ENCODE data around the gene ZNF417. TPM values are rescaled to one million over a fixed set of nuclear protein-coding genes. Genes with fewer than 3 reads are reported as not detected.

Gene ZNF417
- total and polyA plus RNA-seq, 2 experiments from 2014 or later: 6.0 to 19.4 TPM

DNA sequence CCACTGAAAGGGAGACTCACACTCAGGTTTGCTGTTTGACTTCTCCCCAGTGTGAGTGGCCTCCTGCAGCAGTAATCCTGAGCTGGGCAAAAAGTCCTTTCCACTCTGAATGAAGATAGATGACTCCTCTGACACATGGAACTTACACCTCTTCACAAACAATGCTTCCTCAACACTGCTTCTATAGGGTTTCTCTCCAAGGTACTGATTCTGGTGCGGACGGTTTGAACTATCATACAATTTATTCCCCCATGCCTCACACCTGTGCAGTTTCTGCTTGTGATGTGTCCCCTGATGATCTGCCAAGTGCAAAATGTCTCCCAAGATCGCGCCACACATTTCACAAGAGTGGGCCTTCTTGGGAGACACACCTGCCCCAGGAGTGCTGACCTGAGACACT is 11.2 kb upstream of the ZNF417 start:
- Histone ChIP-seq H3K79me2 (replicated peaks; ENCODE audit: insufficient read depth) (peaks cover 49% of the 10 kb centered on the region), H4K20me1 (replicated peaks; ENCODE audit: insufficient read depth) (no peaks in the 10 kb centered on the region; the same call in 1 of the 2 replicates), H3F3A (replicated peaks; ENCODE audit: low read depth) (peaks cover 3% of the 10 kb centered on the region; the same call in 1 of the 2 replicates), H2AFZ (no peak overlapping the region), H3K27me3 (ENCODE audit: insufficient read depth) (no peaks in the 10 kb centered on the region), H3K9me2 (ENCODE audit: insufficient read depth) (no peaks in the 10 kb centered on the region), H3K27ac (ENCODE audit: low read depth) (no peak overlapping the region), H3K4me2 (no peak overlapping the region), H3K36me3 (ENCODE audit: insufficient read depth) (peaks cover 66% of the 10 kb centered on the region), H3K4me1 (ENCODE audit: insufficient read depth) (no peaks in the 10 kb centered on the region), H3K4me3 (no peak overlapping the region)
- peaks cover 1% of the 10 kb centered on the region for H3K27me3 Mint-ChIP-seq (ENCODE audit: insufficient read depth, low read depth, poor library complexity)
- no peak overlapping the region for H3K4me3 Mint-ChIP-seq
- H3K4me1 Mint-ChIP-seq: no peaks in the 10 kb centered on the region
- H3K9me3 Mint-ChIP-seq: peaks cover 63% of the 10 kb centered on the region
- no peak overlapping the region for H3K27ac Mint-ChIP-seq
- DNase-seq (ENCODE audit: low spot score) (no peak), ATAC-seq (no peak)
- H3K36me3 Mint-ChIP-seq (ENCODE audit: low read depth): peaks cover 94% of the 10 kb centered on the region
- TF ChIP-seq, protein P1, sequence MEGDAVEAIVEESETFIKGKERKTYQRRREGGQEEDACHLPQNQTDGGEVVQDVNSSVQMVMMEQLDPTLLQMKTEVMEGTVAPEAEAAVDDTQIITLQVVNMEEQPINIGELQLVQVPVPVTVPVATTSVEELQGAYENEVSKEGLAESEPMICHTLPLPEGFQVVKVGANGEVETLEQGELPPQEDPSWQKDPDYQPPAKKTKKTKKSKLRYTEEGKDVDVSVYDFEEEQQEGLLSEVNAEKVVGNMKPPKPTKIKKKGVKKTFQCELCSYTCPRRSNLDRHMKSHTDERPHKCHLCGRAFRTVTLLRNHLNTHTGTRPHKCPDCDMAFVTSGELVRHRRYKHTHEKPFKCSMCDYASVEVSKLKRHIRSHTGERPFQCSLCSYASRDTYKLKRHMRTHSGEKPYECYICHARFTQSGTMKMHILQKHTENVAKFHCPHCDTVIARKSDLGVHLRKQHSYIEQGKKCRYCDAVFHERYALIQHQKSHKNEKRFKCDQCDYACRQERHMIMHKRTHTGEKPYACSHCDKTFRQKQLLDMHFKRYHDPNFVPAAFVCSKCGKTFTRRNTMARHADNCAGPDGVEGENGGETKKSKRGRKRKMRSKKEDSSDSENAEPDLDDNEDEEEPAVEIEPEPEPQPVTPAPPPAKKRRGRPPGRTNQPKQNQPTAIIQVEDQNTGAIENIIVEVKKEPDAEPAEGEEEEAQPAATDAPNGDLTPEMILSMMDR (conservative IDR thresholded peaks at IDR 0.05; ENCODE audit: low read depth in 2 of 2): no peak
- TF ChIP-seq, protein P2, sequence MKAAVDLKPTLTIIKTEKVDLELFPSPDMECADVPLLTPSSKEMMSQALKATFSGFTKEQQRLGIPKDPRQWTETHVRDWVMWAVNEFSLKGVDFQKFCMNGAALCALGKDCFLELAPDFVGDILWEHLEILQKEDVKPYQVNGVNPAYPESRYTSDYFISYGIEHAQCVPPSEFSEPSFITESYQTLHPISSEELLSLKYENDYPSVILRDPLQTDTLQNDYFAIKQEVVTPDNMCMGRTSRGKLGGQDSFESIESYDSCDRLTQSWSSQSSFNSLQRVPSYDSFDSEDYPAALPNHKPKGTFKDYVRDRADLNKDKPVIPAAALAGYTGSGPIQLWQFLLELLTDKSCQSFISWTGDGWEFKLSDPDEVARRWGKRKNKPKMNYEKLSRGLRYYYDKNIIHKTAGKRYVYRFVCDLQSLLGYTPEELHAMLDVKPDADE (IDR thresholded peaks at IDR 0.05): no peak
- TF ChIP-seq EZH2phosphoT487 (IDR thresholded peaks at IDR 0.05; ENCODE audit: unreplicated experiment): no peak
- TF ChIP-seq ZNF114 (CRISPR knock-in tag; IDR thresholded peaks at IDR 0.05): no peak
- TF ChIP-seq JUNB (IDR thresholded peaks at IDR 0.05; ENCODE audit: unreplicated experiment): no peak
- TF ChIP-seq, protein P3, sequence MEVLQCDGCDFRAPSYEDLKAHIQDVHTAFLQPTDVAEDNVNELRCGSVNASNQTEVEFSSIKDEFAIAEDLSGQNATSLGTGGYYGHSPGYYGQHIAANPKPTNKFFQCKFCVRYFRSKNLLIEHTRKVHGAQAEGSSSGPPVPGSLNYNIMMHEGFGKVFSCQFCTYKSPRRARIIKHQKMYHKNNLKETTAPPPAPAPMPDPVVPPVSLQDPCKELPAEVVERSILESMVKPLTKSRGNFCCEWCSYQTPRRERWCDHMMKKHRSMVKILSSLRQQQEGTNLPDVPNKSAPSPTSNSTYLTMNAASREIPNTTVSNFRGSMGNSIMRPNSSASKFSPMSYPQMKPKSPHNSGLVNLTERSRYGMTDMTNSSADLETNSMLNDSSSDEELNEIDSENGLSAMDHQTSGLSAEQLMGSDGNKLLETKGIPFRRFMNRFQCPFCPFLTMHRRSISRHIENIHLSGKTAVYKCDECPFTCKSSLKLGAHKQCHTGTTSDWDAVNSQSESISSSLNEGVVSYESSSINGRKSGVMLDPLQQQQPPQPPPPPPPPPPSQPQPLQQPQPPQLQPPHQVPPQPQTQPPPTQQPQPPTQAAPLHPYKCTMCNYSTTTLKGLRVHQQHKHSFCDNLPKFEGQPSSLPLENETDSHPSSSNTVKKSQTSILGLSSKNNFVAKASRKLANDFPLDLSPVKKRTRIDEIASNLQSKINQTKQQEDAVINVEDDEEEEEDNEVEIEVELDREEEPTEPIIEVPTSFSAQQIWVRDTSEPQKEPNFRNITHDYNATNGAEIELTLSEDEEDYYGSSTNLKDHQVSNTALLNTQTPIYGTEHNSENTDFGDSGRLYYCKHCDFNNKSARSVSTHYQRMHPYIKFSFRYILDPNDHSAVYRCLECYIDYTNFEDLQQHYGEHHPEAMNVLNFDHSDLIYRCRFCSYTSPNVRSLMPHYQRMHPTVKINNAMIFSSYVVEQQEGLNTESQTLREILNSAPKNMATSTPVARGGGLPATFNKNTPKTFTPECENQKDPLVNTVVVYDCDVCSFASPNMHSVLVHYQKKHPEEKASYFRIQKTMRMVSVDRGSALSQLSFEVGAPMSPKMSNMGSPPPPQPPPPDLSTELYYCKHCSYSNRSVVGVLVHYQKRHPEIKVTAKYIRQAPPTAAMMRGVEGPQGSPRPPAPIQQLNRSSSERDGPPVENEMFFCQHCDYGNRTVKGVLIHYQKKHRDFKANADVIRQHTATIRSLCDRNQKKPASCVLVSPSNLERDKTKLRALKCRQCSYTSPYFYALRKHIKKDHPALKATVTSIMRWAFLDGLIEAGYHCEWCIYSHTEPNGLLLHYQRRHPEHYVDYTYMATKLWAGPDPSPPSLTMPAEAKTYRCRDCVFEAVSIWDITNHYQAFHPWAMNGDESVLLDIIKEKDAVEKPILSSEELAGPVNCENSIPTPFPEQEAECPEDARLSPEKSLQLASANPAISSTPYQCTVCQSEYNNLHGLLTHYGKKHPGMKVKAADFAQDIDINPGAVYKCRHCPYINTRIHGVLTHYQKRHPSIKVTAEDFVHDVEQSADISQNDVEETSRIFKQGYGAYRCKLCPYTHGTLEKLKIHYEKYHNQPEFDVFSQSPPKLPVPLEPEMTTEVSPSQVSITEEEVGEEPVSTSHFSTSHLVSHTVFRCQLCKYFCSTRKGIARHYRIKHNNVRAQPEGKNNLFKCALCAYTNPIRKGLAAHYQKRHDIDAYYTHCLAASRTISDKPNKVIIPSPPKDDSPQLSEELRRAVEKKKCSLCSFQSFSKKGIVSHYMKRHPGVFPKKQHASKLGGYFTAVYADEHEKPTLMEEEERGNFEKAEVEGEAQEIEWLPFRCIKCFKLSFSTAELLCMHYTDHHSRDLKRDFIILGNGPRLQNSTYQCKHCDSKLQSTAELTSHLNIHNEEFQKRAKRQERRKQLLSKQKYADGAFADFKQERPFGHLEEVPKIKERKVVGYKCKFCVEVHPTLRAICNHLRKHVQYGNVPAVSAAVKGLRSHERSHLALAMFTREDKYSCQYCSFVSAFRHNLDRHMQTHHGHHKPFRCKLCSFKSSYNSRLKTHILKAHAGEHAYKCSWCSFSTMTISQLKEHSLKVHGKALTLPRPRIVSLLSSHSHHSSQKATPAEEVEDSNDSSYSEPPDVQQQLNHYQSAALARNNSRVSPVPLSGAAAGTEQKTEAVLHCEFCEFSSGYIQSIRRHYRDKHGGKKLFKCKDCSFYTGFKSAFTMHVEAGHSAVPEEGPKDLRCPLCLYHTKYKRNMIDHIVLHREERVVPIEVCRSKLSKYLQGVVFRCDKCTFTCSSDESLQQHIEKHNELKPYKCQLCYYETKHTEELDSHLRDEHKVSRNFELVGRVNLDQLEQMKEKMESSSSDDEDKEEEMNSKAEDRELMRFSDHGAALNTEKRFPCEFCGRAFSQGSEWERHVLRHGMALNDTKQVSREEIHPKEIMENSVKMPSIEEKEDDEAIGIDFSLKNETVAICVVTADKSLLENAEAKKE (CRISPR knock-in tag; IDR thresholded peaks at IDR 0.05): no peak
- TF ChIP-seq NANOG (IDR thresholded peaks at IDR 0.05; ENCODE audit: borderline replicate concordance): no peak
- no peak for TF ChIP-seq POLR2AphosphoS5 (IDR thresholded peaks at IDR 0.05; ENCODE audit: low read depth)
- no peak for TF ChIP-seq STAT1 (IDR thresholded peaks at IDR 0.05; ENCODE audit: unreplicated experiment)
- no peak for TF ChIP-seq ZNF331 (CRISPR knock-in tag; IDR thresholded peaks at IDR 0.05; ENCODE audit: low read depth)
- TF ChIP-seq, protein P4, sequence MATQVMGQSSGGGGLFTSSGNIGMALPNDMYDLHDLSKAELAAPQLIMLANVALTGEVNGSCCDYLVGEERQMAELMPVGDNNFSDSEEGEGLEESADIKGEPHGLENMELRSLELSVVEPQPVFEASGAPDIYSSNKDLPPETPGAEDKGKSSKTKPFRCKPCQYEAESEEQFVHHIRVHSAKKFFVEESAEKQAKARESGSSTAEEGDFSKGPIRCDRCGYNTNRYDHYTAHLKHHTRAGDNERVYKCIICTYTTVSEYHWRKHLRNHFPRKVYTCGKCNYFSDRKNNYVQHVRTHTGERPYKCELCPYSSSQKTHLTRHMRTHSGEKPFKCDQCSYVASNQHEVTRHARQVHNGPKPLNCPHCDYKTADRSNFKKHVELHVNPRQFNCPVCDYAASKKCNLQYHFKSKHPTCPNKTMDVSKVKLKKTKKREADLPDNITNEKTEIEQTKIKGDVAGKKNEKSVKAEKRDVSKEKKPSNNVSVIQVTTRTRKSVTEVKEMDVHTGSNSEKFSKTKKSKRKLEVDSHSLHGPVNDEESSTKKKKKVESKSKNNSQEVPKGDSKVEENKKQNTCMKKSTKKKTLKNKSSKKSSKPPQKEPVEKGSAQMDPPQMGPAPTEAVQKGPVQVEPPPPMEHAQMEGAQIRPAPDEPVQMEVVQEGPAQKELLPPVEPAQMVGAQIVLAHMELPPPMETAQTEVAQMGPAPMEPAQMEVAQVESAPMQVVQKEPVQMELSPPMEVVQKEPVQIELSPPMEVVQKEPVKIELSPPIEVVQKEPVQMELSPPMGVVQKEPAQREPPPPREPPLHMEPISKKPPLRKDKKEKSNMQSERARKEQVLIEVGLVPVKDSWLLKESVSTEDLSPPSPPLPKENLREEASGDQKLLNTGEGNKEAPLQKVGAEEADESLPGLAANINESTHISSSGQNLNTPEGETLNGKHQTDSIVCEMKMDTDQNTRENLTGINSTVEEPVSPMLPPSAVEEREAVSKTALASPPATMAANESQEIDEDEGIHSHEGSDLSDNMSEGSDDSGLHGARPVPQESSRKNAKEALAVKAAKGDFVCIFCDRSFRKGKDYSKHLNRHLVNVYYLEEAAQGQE (IDR thresholded peaks at IDR 0.05; ENCODE audit: unreplicated experiment): no peak
- no peak for TF ChIP-seq CREB1 (CRISPR knock-in tag; IDR thresholded peaks at IDR 0.05; ENCODE audit: low read depth)
- no peak for TF ChIP-seq EZH2 (IDR thresholded peaks at IDR 0.05; ENCODE audit: low read depth, unreplicated experiment)
